OCI-LY7 (cell line): Measurements from ENCODE around the gene KLHL41. TPM values are rescaled to one million over a fixed set of nuclear protein-coding genes. Genes with fewer than 3 reads are reported as not detected.

Source experiments
- BruUV-seq: library from RNA; stranded (reverse); fragments of 400-500 nt; replicated peaks from 2 replicates; lab custom pipeline; 2021; lab: Mats Ljungman, UMichigan
- CTCF ChIA-PET: fragments of 300-600 bp; sonication (Branson Sonifier 250); formaldehyde crosslinking; loops from one replicate; lab custom pipeline; 2022; ENCODE audit warnings: antibody characterized with exemption; ENCODE audit not compliant: unreplicated experiment; lab: Charles Lee
- POLR2A ChIA-PET: fragments of 300-600 bp; sonication (Branson Sonifier 250); formaldehyde crosslinking; loops from one replicate; lab custom pipeline; 2022; ENCODE audit warnings: antibody characterized with exemption; lab: Charles Lee
- DNase-seq: peaks from one replicate; pipeline ENCODE4 v3.0.0-alpha.2; 2015; ENCODE audit warnings: low spot score
- H2AFZ ChIP-seq: fragments of 200-600 bp; sonication (generic), shearing (Covaris generic); 2 replicates; pipeline ENCODE4 v1.6.1; 2014; ENCODE audit warnings: mild to moderate bottlenecking, antibody characterized with exemption, low read length, moderate library complexity
- H3K27ac ChIP-seq: fragments of 200-600 bp; sonication (generic); 2 replicates; pipeline ENCODE4 v1.5.1; 2014; ENCODE audit warnings: mixed run types, low read depth, mild to moderate bottlenecking, moderate library complexity, low read length, inconsistent platforms; ENCODE audit not compliant: poor library complexity, severe bottlenecking
- H3K36me3 ChIP-seq: fragments of 200-600 bp; sonication (generic); 2 replicates; pipeline ENCODE4 v1.6.1; 2014; ENCODE audit warnings: mild to moderate bottlenecking, antibody characterized with exemption, low read length, moderate library complexity, mixed read lengths; ENCODE audit not compliant: insufficient read depth
- H3K4me1 ChIP-seq: fragments of 200-600 bp; sonication (generic); 2 replicates; pipeline ENCODE4 v1.5.1; 2014; ENCODE audit warnings: mild to moderate bottlenecking, low read length; ENCODE audit not compliant: insufficient read depth, poor library complexity, severe bottlenecking
- H3K4me2 ChIP-seq: fragments of 200-600 bp; sonication (generic); 2 replicates; pipeline ENCODE4 v1.6.1; 2014; ENCODE audit warnings: mild to moderate bottlenecking, low read length
- H3K4me3 ChIP-seq: fragments of 200-600 bp; sonication (generic); 2 replicates; pipeline ENCODE4 v1.5.1; 2014; ENCODE audit warnings: mild to moderate bottlenecking, low read depth, low read length; ENCODE audit not compliant: poor library complexity, severe bottlenecking
- H3K79me2 ChIP-seq: fragments of 200-600 bp; sonication (generic); 2 replicates; pipeline ENCODE4 v1.6.1; 2016; ENCODE audit warnings: low read depth, mild to moderate bottlenecking, low read length, moderate library complexity, mixed read lengths; ENCODE audit not compliant: insufficient read depth
- H3K9me2 ChIP-seq: fragments of 200-600 bp; sonication (generic); 2 replicates; pipeline ENCODE4 v1.6.1; 2016; ENCODE audit warnings: mild to moderate bottlenecking, low read length, mixed read lengths; ENCODE audit not compliant: insufficient read depth
- H3K9me3 ChIP-seq: fragments of 200-600 bp; sonication (generic); 2 replicates; pipeline ENCODE4 v1.6.1; 2014; ENCODE audit warnings: mild to moderate bottlenecking, mixed run types, low read length, mixed read lengths
- H4K20me1 ChIP-seq: fragments of 200-600 bp; sonication (generic); 2 replicates; pipeline ENCODE4 v1.6.1; 2014; ENCODE audit warnings: mild to moderate bottlenecking, antibody characterized with exemption, low read length, moderate library complexity, mixed read lengths; ENCODE audit not compliant: insufficient read depth
- CTCF ChIP-seq: fragments of 200-600 bp; sonication (generic); conservative IDR thresholded peaks from 2 replicates; pipeline ENCODE4 v1.5.1; 2014; ENCODE audit warnings: mild to moderate bottlenecking, antibody characterized with exemption, low read length, moderate library complexity, mixed read lengths
- EZH2phosphoT487 ChIP-seq: fragments of 200-600 bp; sonication (generic); IDR thresholded peaks from 2 replicates; pipeline ENCODE4 v1.6.1; 2018; ENCODE audit warnings: low read depth, borderline replicate concordance, mild to moderate bottlenecking, mixed run types, antibody characterized with exemption, low read length, moderate library complexity, mixed read lengths
- intact Hi-C: fragments of 100-400 bp; cut with micrococcal nuclease; formaldehyde crosslinking; loops from one replicate; pipeline ENCODE4 v1.10.0; 2022; ENCODE audit not compliant: unreplicated experiment
- total RNA-seq, 2 experiments: library from RNA; depleted of rRNA in 1 of 2; stranded (reverse); fragments of >200 nt in 1 of 2; shearing (Covaris generic) in 1 of 2; gene quantifications; 2 replicates each; pipeline ENCODE4 v1.2.3, GENCODE V29; 2014 to 2022

The KLHL41 gene
- total RNA-seq, 2 experiments from 2014 or later = not detected

GRCh38 chr2:169476459-169476858 lies 33.0 kb upstream of the KLHL41 start:
- Histone ChIP-seq H3K9me2 (no peaks in the 10 kb centered on the region), H3K9me3 (no peaks in the 10 kb centered on the region), H4K20me1 (no peaks in the 10 kb centered on the region), H3K79me2 (no peaks in the 10 kb centered on the region), H3K4me2 (no peak overlapping the region), H3K4me3 (no peak overlapping the region), H3K4me1 (peaks cover 4% of the 10 kb centered on the region), H3K36me3 (no peaks in the 10 kb centered on the region), H3K27ac (no peak overlapping the region), H2AFZ (no peak overlapping the region)
- CTCF ChIA-PET = no interaction called here
- BruUV-seq = no TSS peak
- intact Hi-C loops = no loop called here
- DNase-seq = no peak
- POLR2A ChIA-PET = interaction anchor here (0.7 kb wide), 1 partner anchor 357 kb away, joined by 4 read pairs; no protein-coding TSS in a partner anchor
- no peak for TF ChIP-seq EZH2phosphoT487
- TF ChIP-seq CTCF = no peak

GRCh38 chr2:169478339-169478738 lies 31.2 kb upstream of the KLHL41 start:
- no peak overlapping the region for H3K27ac ChIP-seq
- no peak for DNase-seq
- no peaks in the 10 kb centered on the region for H3K9me2 ChIP-seq
- ChIA-PET CTCF (no interaction called here), POLR2A (interaction anchor here (0.6 to 0.9 kb wide), 2 partner anchors 36 to 367 kb away, joined by 4 read pairs; no protein-coding TSS in a partner anchor)
- BruUV-seq = no TSS peak
- H3K4me3 ChIP-seq = no peak overlapping the region
- H4K20me1 ChIP-seq = no peaks in the 10 kb centered on the region
- no peaks in the 10 kb centered on the region for H3K79me2 ChIP-seq
- intact Hi-C loops = no loop called here
- TF ChIP-seq CTCF (no peak), EZH2phosphoT487 (no peak)
- peaks cover 4% of the 10 kb centered on the region for H3K4me1 ChIP-seq
- H3K9me3 ChIP-seq = no peaks in the 10 kb centered on the region
- no peak overlapping the region for H3K4me2 ChIP-seq
- H2AFZ ChIP-seq = peak overlapping the region; percentile 81; the same call in 1 of the 2 replicates
- H3K36me3 ChIP-seq = no peaks in the 10 kb centered on the region

- POLR2A ChIA-PET = interaction anchor here (0.6 to 0.9 kb wide), 4 partner anchors 25 to 672 kb away, joined by 3 to 4 read pairs (median 4); no protein-coding TSS in a partner anchor
- H3K4me2 ChIP-seq = peak overlapping the region; percentile 60
- no peaks in the 10 kb centered on the region for H3K9me3 ChIP-seq
- no TSS peak for BruUV-seq
- TF ChIP-seq EZH2phosphoT487 (no peak), CTCF (no peak)
- peak overlapping the region; percentile 81; the same call in 1 of the 2 replicates for H2AFZ ChIP-seq
- peak overlapping the region; percentile 66 for H3K4me3 ChIP-seq
- no peaks in the 10 kb centered on the region for H4K20me1 ChIP-seq
- no peak overlapping the region for H3K27ac ChIP-seq
- CTCF ChIA-PET = no interaction called here
- no peak for DNase-seq
- H3K36me3 ChIP-seq = no peaks in the 10 kb centered on the region
- H3K4me1 ChIP-seq = peaks cover 4% of the 10 kb centered on the region
- no peaks in the 10 kb centered on the region for H3K79me2 ChIP-seq
- intact Hi-C loops = no loop called here
- H3K9me2 ChIP-seq = no peaks in the 10 kb centered on the region
Observed at GRCh38 chr2:169478745-169479256, 30.7 kb upstream of the KLHL41 start.
